HG03460 (cell line): ENCODE data around the gene CDC42BPB.

Source experiments
- ATAC-seq: cut with Tn5 transposase; IDR thresholded peaks from one replicate; pipeline ENCODE4 v1.9.1; 2021; ENCODE audit not compliant: unreplicated experiment

Gene CDC42BPB

DNA sequence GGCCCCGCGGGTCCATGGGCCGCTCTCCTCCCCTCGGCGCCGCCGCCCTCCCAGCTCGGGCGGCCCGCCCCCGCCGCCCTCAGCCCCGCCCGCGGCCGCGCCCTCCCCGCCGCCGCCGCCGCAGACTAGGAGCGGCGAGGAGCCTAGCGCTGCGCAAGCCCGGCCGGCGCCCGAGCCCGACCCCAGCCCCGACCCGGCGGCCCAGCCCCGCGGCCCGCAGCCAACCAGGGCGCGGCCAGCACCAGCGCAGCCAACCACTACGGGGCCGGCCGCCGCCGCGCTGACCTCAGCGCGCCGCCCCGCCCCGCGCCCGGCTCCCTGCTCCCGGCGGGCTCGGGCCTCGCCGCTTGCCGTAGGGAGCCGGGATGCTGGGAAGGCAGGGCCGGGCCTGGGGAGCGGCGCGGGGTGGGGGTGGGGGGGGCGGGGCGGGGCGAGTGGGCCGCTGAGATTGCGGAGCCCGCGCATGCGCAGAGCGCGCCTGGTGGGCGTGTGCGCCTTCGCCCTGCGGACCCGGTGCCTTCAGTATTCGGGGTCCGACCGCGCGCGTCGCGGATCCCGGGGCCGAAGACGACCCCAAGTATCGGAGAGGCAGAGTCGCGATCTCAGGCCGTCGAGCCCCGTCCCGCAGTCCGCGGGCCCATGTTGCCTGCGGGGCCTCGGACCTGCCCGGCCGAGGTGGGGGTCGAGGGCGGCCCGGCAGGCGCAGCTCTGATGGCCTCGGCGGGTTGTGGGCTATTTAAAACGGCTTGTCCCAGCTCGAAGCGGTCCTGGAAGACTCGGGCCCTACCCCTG is at the start of gene CDC42BPB:
TSS of gene CDC42BPB (minus strand) at position 178 of the 792 bp plus-strand sequence. CDS start 376 bp downstream, outside the sequence.
- ATAC-seq: peak; percentile 72

- ATAC-seq: no peak
Measured at GRCh38 chr14:103105580-103106150, 48.3 kb upstream of the CDC42BPB start.

GRCh38 chr14:103104654-103105452 is 47.5 kb upstream of the CDC42BPB start:
- ATAC-seq: peak; percentile 52

- ATAC-seq: no peak
Measured at GRCh38 chr14:103104389-103104653, 47.0 kb upstream of the CDC42BPB start.

DNA sequence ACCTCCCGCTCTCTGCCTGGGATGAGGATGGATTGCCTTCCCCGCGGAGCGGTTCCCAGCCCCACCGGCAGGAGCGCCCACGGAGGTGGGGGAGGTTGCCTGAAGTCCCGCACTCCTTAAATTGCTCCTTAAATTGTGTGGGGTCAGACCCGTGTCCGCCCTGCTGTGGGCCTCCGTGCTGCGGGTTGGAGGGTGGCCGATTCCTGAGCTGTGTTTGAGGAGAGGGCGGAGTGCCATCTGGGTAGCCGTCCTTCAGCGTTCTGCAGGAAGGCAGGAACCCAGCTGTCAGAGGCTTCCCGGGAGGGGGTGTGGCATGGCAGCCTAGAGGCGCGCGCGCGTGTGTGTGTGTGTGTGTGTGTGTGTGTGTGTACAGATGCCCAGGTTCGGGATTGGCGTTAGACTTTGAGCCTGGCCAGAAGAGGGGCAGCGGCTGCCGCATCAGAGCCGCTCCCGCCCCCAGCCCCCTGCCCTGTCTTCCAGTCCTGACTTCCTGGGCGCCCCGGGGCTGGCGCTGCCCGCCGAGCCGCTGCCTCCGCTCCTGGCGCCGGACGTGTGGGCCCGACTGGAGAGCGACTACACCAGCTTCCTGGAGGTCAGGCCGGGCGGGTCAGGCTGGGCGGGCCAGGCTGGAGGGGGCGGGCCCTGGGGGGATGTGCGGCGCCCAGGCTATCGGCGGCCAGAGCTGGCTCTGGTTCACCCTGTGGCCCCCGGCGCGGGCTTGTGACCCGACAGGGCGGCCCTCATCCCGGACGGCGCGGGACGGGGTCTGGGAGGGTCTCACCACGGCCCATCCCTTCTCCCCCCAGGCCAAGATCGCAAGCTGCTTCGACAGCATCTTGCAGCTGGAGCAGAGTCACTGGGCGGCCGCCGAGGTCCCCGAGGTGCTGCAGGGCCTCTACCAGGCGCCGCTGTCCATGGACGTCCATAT is 46.4 kb upstream of the CDC42BPB start:
- no peak for ATAC-seq

DNA sequence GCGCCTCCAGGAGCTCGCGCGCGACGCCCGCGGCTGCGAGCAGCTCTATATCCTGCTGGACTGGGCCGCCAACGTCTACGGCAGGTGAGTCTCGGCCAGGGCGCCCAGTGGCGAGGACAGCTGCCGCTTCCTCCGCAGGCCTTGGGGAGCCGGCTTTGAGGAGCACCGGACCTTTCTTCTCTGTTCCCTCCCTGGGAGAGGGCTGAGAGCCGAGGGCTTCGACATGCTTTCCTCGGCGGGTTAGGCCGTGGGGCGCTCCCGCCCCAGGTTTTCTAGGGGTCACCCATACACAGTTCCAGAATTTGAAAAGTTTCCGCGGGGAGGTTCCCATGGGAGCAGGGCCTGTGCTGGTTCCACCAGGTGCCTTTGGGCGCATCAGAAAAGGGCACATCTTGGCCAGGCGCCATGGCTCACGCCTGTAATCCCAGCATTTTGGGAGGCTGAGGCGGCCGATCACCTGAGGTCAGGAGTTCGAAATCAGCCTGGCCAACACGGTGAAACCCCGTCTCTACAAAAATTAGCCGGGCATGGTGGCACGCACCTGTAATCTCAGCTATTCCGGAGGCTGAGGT is 45.4 kb upstream of the CDC42BPB start:
- no peak for ATAC-seq

DNA sequence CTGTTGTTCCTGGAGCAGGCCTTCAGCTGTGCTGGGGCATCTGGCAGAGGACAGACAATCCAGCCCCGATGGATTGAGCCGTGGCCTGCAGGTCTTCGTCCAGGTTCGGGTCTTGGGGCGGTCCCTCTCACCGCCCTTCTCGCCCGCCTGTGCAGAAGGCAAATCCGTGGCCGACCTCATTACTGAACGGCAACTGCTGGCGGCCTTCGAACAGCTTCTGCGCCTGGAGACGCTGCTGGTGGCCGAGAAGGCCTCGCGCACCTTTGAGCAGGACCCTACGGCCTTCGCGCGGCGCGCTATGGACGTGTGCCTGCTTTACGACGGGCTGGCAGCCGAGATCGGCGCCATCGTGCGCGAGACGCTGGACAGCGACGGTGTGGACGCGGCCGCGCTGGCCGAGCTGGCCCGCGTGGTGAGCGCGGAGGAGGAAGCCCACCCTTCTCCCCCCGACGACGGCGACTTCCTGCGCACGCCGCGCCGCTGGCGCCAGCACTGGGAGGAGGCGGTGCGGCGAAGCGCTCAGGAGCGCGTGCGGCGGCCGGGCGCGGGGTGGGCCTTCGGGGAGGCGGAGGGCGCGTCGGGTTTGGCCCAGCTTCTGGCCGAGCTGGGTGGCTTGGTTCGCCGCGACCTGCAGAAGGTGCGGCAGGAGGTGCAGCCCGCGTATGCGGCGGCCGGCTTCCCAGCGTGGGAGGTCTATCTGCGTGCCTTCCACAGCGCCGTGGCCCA is 44.8 kb upstream of the CDC42BPB start:
- ATAC-seq: no peak

- ATAC-seq: no peak
Measured at GRCh38 chr14:103101257-103101962, 44.1 kb upstream of the CDC42BPB start.

- no peak for ATAC-seq
Measured at GRCh38 chr14:103100281-103101121, 43.2 kb upstream of the CDC42BPB start.

GRCh38 chr14:103099733-103100280 is 42.5 kb upstream of the CDC42BPB start:
- ATAC-seq: no peak

DNA sequence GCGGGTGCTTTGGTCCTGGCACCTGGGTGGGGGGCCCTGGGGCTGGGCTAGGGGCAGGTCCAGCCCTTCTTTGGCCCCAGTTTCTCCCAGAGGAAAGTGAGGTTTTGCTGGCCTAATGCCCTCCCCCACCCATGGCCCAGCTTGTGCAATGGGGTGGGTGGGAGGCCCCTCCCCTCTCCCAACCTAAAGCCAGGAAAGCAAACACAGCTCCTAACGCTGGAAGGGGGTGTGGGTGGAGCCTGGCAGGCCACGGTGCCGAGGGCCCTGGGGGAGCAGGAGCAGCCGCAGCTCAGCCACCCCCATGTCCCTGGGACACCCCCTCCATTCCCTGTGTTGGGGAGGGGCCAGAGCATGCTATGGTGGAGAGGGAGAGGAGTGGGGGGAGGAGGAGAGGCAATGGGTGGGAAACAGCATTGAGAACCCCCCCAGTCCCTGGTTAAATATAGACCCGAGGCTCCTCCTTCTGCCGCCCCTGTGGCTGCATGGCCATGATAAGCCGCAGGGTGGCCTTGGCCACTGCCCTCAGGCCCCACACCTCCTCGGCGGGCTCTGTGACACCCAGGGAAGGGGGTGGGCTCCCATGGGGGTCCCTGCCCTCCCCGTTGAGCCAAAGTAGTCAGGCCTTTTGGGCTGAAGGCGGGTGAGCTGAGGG is 41.9 kb upstream of the CDC42BPB start:
- no peak for ATAC-seq

- no peak for ATAC-seq
Measured at GRCh38 chr14:103097994-103098957, 40.9 kb upstream of the CDC42BPB start.

- ATAC-seq: no peak
Measured at GRCh38 chr14:103097244-103097993, 40.1 kb upstream of the CDC42BPB start.

DNA sequence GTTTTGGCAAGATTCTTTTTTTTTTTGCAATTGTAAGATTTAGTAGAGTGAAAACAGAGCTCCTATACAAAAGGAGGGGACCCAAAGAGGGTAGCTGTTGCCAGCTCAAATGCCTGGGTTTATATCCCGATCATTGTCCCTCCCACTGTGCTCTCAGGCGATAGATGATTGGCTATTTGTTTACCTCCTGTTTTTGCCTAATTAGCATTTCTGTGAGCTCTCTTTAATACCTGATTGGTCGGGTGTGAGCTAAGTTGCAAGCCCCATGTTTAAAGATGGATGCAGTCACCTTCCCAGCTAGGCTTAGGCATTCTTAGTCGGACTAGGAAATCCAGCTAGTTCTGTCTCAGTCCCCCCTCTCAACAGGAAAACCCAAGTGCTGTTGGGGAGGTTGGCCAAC is 39.0 kb upstream of the CDC42BPB start:
- ATAC-seq: no peak

DNA sequence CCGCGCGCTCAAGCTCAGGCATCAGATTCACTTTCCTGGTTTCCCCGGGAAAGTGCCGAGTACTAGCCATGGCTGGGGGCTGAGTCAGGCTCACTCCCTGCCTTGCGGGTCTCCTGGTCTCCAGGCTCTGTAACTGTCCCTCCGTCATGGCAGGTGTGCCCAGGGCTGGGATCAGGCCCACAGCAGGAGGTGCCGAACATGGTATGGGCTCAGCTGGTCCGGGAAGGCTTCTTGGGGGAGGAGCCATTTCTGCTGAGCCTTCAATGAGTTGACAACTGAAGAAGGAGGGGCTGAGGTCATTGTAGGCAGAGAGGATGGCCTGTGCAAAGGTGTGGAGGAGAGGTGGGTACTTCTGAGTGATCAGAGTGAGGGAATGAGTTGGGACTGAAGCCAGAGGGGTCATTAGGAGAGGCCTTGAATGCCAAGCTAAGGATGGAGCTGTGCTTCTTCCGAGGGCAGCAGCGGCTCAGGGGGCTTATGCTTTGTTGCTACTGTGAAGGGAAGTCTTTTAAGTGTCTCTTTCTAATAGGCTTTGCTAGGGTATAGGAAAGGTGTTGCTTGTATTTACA is 37.9 kb upstream of the CDC42BPB start:
- ATAC-seq: no peak
